ENCODE results near the gene HSD17B12.

DNA sequence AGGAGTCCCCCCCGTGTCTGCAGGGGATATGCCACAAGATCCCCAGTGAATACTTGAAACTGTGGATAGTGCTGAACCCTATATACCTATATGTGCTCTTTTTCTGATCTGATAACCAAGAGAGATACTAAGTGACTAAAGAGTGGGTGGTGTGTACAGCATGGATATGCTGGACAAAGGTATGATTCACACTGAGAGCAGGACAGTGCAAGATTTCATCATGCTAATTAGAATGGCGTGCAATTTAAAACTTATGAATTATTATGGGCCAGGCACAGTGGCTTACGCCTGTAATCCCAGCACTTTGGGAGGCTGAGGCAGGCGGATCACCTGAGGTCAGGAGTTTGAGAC lies 109.9 kb downstream of the HSD17B12 start:
- TF ChIP-seq, protein P1, sequence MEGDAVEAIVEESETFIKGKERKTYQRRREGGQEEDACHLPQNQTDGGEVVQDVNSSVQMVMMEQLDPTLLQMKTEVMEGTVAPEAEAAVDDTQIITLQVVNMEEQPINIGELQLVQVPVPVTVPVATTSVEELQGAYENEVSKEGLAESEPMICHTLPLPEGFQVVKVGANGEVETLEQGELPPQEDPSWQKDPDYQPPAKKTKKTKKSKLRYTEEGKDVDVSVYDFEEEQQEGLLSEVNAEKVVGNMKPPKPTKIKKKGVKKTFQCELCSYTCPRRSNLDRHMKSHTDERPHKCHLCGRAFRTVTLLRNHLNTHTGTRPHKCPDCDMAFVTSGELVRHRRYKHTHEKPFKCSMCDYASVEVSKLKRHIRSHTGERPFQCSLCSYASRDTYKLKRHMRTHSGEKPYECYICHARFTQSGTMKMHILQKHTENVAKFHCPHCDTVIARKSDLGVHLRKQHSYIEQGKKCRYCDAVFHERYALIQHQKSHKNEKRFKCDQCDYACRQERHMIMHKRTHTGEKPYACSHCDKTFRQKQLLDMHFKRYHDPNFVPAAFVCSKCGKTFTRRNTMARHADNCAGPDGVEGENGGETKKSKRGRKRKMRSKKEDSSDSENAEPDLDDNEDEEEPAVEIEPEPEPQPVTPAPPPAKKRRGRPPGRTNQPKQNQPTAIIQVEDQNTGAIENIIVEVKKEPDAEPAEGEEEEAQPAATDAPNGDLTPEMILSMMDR (IDR thresholded peaks at IDR 0.05; ENCODE audit: borderline replicate concordance, extremely low read depth, low read length, poor library complexity, severe bottlenecking), result no peak
- no peak for TF ChIP-seq EZH2 (IDR thresholded peaks at IDR 0.05; ENCODE audit: borderline replicate concordance, low read depth, low read length, severe bottlenecking)

Data from DND-41 (cell line).